HepG2 (cell line): ENCODE measurements around the gene SETSIP. TPM values are rescaled to one million over a fixed set of nuclear protein-coding genes. Genes with fewer than 3 reads are reported as not detected.
A peak's percentile ranks its signal among the peaks of the same experiment; 100 is the strongest.

Experiments
- CTCF ChIP-seq: sonication (generic); formaldehyde crosslinking; IDR thresholded peaks from 2 replicates; pipeline ENCODE4 v1.5.0; 2020; ENCODE audit warnings: mild to moderate bottlenecking, missing genetic modification reagents, moderate library complexity
- HMGXB4 ChIP-seq, 2 experiments: sonication (generic) in 1 of 2; formaldehyde crosslinking in 1 of 2; IDR thresholded peaks; 2 replicates each; pipeline versions ENCODE4 v1.4.0 to v1.6.1; 2018 to 2020; ENCODE audit warnings: missing genetic modification reagents in 2 of 2, borderline replicate concordance in 1 of 2, low read depth in 1 of 2, mild to moderate bottlenecking in 1 of 2, missing biosample characterization in 1 of 2
- HNRNPLL ChIP-seq: fragments of 200-400 bp; formaldehyde crosslinking; IDR thresholded peaks from 2 replicates; pipeline ENCODE4 v1.6.1; 2017; ENCODE audit warnings: mild to moderate bottlenecking, low read depth, low read length; ENCODE audit not compliant: poor library complexity, severe bottlenecking
- MEF2D ChIP-seq: sonication (generic); formaldehyde crosslinking; IDR thresholded peaks from 2 replicates; pipeline ENCODE4 v1.5.1; 2020; ENCODE audit warnings: mild to moderate bottlenecking, missing genetic modification reagents
- MLXIP ChIP-seq: sonication (generic); formaldehyde crosslinking; IDR thresholded peaks from 2 replicates; pipeline ENCODE4 v1.9.0; 2021; ENCODE audit warnings: missing genetic modification reagents, borderline replicate concordance
- MXD3 ChIP-seq: IDR thresholded peaks from 2 replicates; pipeline ENCODE4 v1.6.1; 2016; ENCODE audit warnings: mild to moderate bottlenecking, missing biosample characterization, missing genetic modification reagents
- MXI1 ChIP-seq: IDR thresholded peaks from 3 replicates; pipeline ENCODE4 v1.6.1; 2012; ENCODE audit warnings: low read depth, low read length, inconsistent platforms, borderline replicate concordance
- SMC3 ChIP-seq: IDR thresholded peaks from 2 replicates; pipeline ENCODE4 v1.6.1; 2011; ENCODE audit warnings: low read length, improper control_type of control experiment
- SNAPC4 ChIP-seq: sonication (generic); formaldehyde crosslinking; IDR thresholded peaks from 2 replicates; pipeline ENCODE4 v1.4.0; 2020; ENCODE audit warnings: mild to moderate bottlenecking, missing genetic modification reagents
- XRCC5 ChIP-seq: fragments of 200-400 bp; formaldehyde crosslinking; optimal IDR thresholded peaks from 2 replicates; pipeline ENCODE3; 2017; ENCODE audit warnings: mild to moderate bottlenecking, low read length
- ZIK1 ChIP-seq: sonication (generic); formaldehyde crosslinking; IDR thresholded peaks from 2 replicates; pipeline ENCODE4 v1.5.0; 2020; ENCODE audit warnings: mild to moderate bottlenecking, low read depth, missing genetic modification reagents, borderline replicate concordance
- ZNF580 ChIP-seq: IDR thresholded peaks from 2 replicates; pipeline ENCODE4 v1.6.1; 2016; ENCODE audit warnings: low read depth, borderline replicate concordance
- ZNF768 ChIP-seq: sonication (generic); formaldehyde crosslinking; IDR thresholded peaks from 2 replicates; pipeline ENCODE4 v1.4.0; 2020; ENCODE audit warnings: missing genetic modification reagents
- ZSCAN31 ChIP-seq: sonication (generic); formaldehyde crosslinking; IDR thresholded peaks from 2 replicates; pipeline ENCODE4 v1.5.0; 2020; ENCODE audit warnings: low read depth, mild to moderate bottlenecking, missing genetic modification reagents
- polyA plus RNA-seq, 8 experiments: library from polyadenylated mRNA; depleted of rRNA in 3 of 8; stranded (reverse) in 7 of 8; unstranded in 1 of 8; fragments of >200 nt; fragmentation: Illumina TruSeq in 4 of 8; extraction: Trizol in 4 of 8; gene quantifications; 2 replicates each; pipeline versions ENCODE4 v1.2.1 to v1.2.3, GENCODE V29; 2011 to 2016; ENCODE audit warnings: low read depth in 4 of 8, missing spikeins in 1 of 8, mixed read lengths in 1 of 8; ENCODE audit not compliant: insufficient read depth in 1 of 8
- total RNA-seq, 5 experiments: library from RNA; depleted of rRNA; stranded (reverse); fragments of >200 nt; fragmentation: Illumina TruSeq; extraction: Trizol; gene quantifications; 2 replicates each; pipeline ENCODE4 v1.2.3, GENCODE V29; 2016; ENCODE audit warnings: low read depth in 1 of 5

The SETSIP gene
- total and polyA plus RNA-seq, 2 of the 13 experiments (the other 11 are each of a cell fraction or from before 2014, with no cell fraction given) = not detected

GRCh38 chr1:92080128-92080985 lies 5.1 kb upstream of the SETSIP start, which contains the start of gene BTBD8 (continued):
- TF ChIP-seq SNAPC4 (no peak), ZSCAN31 (no peak), MLXIP (no peak), MEF2D (0 out of 2 replicates have a peak, but pooled peaks have one; percentile 26), MXI1 (peak; percentile 31; the same call in 1 of the 3 replicates), ZNF768 (peak; percentile 37; the same call in 1 of the 2 replicates), HMGXB4 (CRISPR knock-in tag; IDR thresholded peaks at IDR 0.05; ENCODE audit: borderline replicate concordance in 1 of 2, low read depth in 1 of 2) (peak in 1 of 2 experiments; percentile 63; a peak in 3 of 4 replicates), CTCF (peak; percentile 39), HNRNPLL (peak; percentile 67), SMC3 (no peak), ZNF580 (CRISPR knock-in tag) (0 out of 2 replicates have a peak, but pooled peaks have one; percentile 37), MXD3 (0 out of 2 replicates have a peak, but pooled peaks have one; percentile 36), ZIK1 (0 out of 2 replicates have a peak, but pooled peaks have one; percentile 53), XRCC5 (peak; percentile 80)
